Measurements from ENCODE around the gene HJURP.

The HJURP gene

DNA sequence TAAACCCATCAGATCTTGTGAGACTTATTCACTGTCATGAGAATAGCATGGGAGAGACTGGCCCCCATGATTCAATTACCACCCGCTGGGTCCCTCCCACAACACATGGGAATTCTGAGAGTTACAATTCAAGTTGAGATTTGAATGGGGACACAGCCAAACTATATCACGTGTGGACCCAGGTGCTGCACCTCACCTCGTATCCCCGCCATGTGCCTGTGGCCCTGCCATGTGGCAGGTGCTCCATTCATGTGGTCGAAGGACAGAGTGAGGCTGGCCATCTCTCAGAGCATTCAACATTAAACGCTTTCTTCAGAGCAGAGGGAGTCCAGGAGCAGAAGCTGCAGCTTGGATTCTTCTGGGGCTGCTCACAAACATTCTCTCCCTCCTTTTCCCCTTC is 44.0 kb downstream of the HJURP start:
- H3K27ac ChIP-seq: no peak overlapping the region
- TF ChIP-seq, protein P1, sequence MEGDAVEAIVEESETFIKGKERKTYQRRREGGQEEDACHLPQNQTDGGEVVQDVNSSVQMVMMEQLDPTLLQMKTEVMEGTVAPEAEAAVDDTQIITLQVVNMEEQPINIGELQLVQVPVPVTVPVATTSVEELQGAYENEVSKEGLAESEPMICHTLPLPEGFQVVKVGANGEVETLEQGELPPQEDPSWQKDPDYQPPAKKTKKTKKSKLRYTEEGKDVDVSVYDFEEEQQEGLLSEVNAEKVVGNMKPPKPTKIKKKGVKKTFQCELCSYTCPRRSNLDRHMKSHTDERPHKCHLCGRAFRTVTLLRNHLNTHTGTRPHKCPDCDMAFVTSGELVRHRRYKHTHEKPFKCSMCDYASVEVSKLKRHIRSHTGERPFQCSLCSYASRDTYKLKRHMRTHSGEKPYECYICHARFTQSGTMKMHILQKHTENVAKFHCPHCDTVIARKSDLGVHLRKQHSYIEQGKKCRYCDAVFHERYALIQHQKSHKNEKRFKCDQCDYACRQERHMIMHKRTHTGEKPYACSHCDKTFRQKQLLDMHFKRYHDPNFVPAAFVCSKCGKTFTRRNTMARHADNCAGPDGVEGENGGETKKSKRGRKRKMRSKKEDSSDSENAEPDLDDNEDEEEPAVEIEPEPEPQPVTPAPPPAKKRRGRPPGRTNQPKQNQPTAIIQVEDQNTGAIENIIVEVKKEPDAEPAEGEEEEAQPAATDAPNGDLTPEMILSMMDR (conservative IDR thresholded peaks at IDR 0.05): no peak
- no peak for TF ChIP-seq ZFX (IDR thresholded peaks at IDR 0.05)

GRCh38 chr2:233807966-233808935 is 46.1 kb downstream of the HJURP start:
- no peak overlapping the region for H3K27ac ChIP-seq
- TF ChIP-seq, protein P1 (conservative IDR thresholded peaks at IDR 0.05): no peak
- TF ChIP-seq ZFX (IDR thresholded peaks at IDR 0.05): no peak

GRCh38 chr2:233807215-233807865 is 47.0 kb downstream of the HJURP start:
- TF ChIP-seq, protein P1 (conservative IDR thresholded peaks at IDR 0.05): no peak; the same call in 1 of the 2 replicates
- no peak for TF ChIP-seq ZFX (IDR thresholded peaks at IDR 0.05)

GRCh38 chr2:233803994-233804393 is 50.3 kb downstream of the HJURP start:
- no peak overlapping the region for H3K27ac ChIP-seq
- no peak for TF ChIP-seq ZFX (IDR thresholded peaks at IDR 0.05)
- TF ChIP-seq, protein P1 (conservative IDR thresholded peaks at IDR 0.05): no peak

More at GRCh38 chr2:233807215-233807865, 47.0 kb downstream of the HJURP start:
- H3K27ac ChIP-seq: no peak overlapping the region

DNA sequence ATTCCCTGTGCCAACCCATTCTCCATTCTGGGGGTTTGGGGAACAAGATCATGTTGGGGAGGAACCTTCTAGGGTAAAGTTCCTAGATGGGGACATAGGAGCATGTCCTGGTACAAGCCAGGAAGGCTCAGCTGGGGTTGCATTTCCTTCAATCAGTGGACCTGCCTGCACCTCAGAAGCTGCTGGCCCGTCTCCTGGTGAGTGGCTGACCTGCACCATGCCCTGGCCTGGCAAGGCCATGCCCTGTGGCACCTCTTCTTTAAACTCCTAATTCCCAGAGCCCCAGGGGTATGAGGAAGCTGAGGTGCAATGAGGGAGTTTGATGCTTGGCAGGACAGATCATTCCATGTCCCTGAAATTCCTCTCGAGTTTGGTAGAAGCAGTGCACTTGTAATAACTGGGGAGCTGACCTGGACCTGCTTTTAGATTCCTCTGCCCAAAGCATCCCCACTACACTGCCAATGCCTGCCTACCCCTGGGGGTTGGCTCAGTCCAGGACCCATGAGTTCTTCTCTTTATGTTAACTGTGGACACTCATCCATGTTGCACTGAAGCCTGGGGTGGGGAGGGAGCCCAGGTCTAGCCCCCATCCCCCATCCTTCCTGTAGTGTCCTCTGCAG is 50.9 kb downstream of the HJURP start:
- TF ChIP-seq, protein P1 (conservative IDR thresholded peaks at IDR 0.05): no peak
- no peak for TF ChIP-seq ZFX (IDR thresholded peaks at IDR 0.05)
- no peak overlapping the region for H3K27ac ChIP-seq

- TF ChIP-seq ZFX (IDR thresholded peaks at IDR 0.05): no peak
- TF ChIP-seq, protein P1 (conservative IDR thresholded peaks at IDR 0.05): no peak
- H3K27ac ChIP-seq: no peak overlapping the region
These were observed 52.1 kb downstream of the HJURP start for GRCh38 chr2:233802132-233802815.
